ENCODE measurements around the gene ILF3. TPM values are rescaled to one million over a fixed set of nuclear protein-coding genes. Genes with fewer than 3 reads are reported as not detected.

ILF3 gene
- total and polyA plus RNA-seq, 2 donors (not counting 3 experiments of a cell fraction or from before 2014, with no cell fraction given) = 186 to 459 TPM

- Histone ChIP-seq H3K9me3 (replicated peaks; ENCODE audit: control insufficient read depth, insufficient read depth, low read length) (no peaks in the 10 kb centered on the region), H2AFZ (ENCODE audit: low read depth, low read length) (no peak overlapping the region), H3K9me1 (replicated peaks; ENCODE audit: control insufficient read depth, extremely low read depth, insufficient read depth, low read length) (no peaks in the 10 kb centered on the region), H3K4me1 (ENCODE audit: control insufficient read depth, extremely low read depth, insufficient read depth, low read length) (no peaks in the 10 kb centered on the region), H3K79me2 (ENCODE audit: control insufficient read depth, insufficient read depth, low read length) (no peaks in the 10 kb centered on the region), H3K27ac (ENCODE audit: insufficient read depth, low read depth, low read length) (no peak overlapping the region), H4K20me1 (replicated peaks; ENCODE audit: control insufficient read depth, extremely low read depth, insufficient read depth, low read length) (no peaks in the 10 kb centered on the region), H3K36me3 (ENCODE audit: control insufficient read depth in 2 of 2, extremely low read depth in 1 of 2, insufficient read depth in 2 of 2, low read length in 2 of 2) (no peaks in the 10 kb centered on the region), H3K9ac (replicated peaks; ENCODE audit: extremely low read depth, insufficient read depth, low read length) (no peak overlapping the region), H3K27me3 (ENCODE audit: control insufficient read depth in 2 of 2, insufficient read depth in 2 of 2, low read length in 2 of 2) (no peaks in the 10 kb centered on the region), H3K4me2 (ENCODE audit: insufficient read depth, low read length) (no peak overlapping the region), H3K4me3 (replicated peaks in 1 of 3; ENCODE audit: insufficient read depth in 1 of 3, low read depth in 1 of 3, low read length in 3 of 3) (no peak overlapping the region)
- no peak for TF ChIP-seq POLR2AphosphoS5 (IDR thresholded peaks at IDR 0.05; ENCODE audit: insufficient read depth, low read depth, low read length)
- no peak for TF ChIP-seq GATA2 (IDR thresholded peaks at IDR 0.05; ENCODE audit: insufficient read depth, insufficient read length, low read depth, low read length)
- TF ChIP-seq CTCF (IDR thresholded peaks at IDR 0.05; ENCODE audit: extremely low read depth in 1 of 2, insufficient read depth in 1 of 2, low read depth in 1 of 2, low read length in 2 of 2) = no peak
- DNase-seq (ENCODE audit: low read depth, low spot score) (no peak), FAIRE-seq (no peak)
- intact Hi-C loops (cut with micrococcal nuclease) (no loop called here), dilution Hi-C loops (cut with MboI; ENCODE audit: extremely low pct_ligation_motif_present, low sequenced_read_pairs) (no loop called here)
- POLR2A ChIA-PET = interaction anchor here (0.5 kb wide), 1 partner anchor 14 kb away, joined by 4 read pairs; no protein-coding TSS in a partner anchor
- no TSS peak for BruUV-seq (replicated peaks)
- CTCF ChIA-PET = interaction anchor here (0.8 to 2.1 kb wide), 6 partner anchors 10 to 87 kb away, joined by 3 to 17 read pairs (median 5); partner anchors contain the start of gene SLC44A2
These were observed 41.5 kb upstream of the ILF3 start for GRCh38 chr19:10612499-10613119.

- ChIA-PET CTCF (interaction anchor here (1.6 kb wide), 1 partner anchor 13 kb away, joined by 3 read pairs; no protein-coding TSS in a partner anchor), POLR2A (no interaction called here)
- no peak for DNase-seq (ENCODE audit: low read depth, low spot score)
- intact Hi-C loops (cut with micrococcal nuclease) (no loop called here), dilution Hi-C loops (cut with MboI; ENCODE audit: extremely low pct_ligation_motif_present, low sequenced_read_pairs) (no loop called here)
- no peaks in the 10 kb centered on the region for H3K9me1 ChIP-seq (replicated peaks; ENCODE audit: control insufficient read depth, extremely low read depth, insufficient read depth, low read length)
- H3K79me2 ChIP-seq (ENCODE audit: control insufficient read depth, insufficient read depth, low read length) = no peaks in the 10 kb centered on the region
- no peak overlapping the region for H2AFZ ChIP-seq (ENCODE audit: low read depth, low read length)
- H4K20me1 ChIP-seq (replicated peaks; ENCODE audit: control insufficient read depth, extremely low read depth, insufficient read depth, low read length) = no peaks in the 10 kb centered on the region
- TF ChIP-seq POLR2A (IDR thresholded peaks at IDR 0.05; ENCODE audit: low read depth, low read length) = no peak
- H3K4me3 ChIP-seq (replicated peaks in 1 of 3; ENCODE audit: insufficient read depth in 1 of 3, low read depth in 1 of 3, low read length in 3 of 3) = no peak overlapping the region
- no peaks in the 10 kb centered on the region for H3K27me3 ChIP-seq (ENCODE audit: control insufficient read depth in 2 of 2, insufficient read depth in 2 of 2, low read length in 2 of 2)
- BruUV-seq (replicated peaks) = no TSS peak
- H3K4me1 ChIP-seq (ENCODE audit: control insufficient read depth, extremely low read depth, insufficient read depth, low read length) = no peaks in the 10 kb centered on the region
- H3K27ac ChIP-seq (ENCODE audit: insufficient read depth, low read depth, low read length) = no peak overlapping the region
- H3K9ac ChIP-seq (replicated peaks; ENCODE audit: extremely low read depth, insufficient read depth, low read length) = no peak overlapping the region
- FAIRE-seq = no peak
- H3K36me3 ChIP-seq (ENCODE audit: control insufficient read depth in 2 of 2, extremely low read depth in 1 of 2, insufficient read depth in 2 of 2, low read length in 2 of 2) = no peaks in the 10 kb centered on the region
- H3K4me2 ChIP-seq (ENCODE audit: insufficient read depth, low read length) = no peak overlapping the region
- H3K9me3 ChIP-seq (replicated peaks; ENCODE audit: control insufficient read depth, insufficient read depth, low read length) = no peaks in the 10 kb centered on the region
These were observed 38.6 kb upstream of the ILF3 start for GRCh38 chr19:10615429-10616023.
